T-helper 1 cell treated with Interleukin-12 subunit alpha and Interleukin-12 subunit beta and Interleukin-4 antibody, amounts not matched to agents 30 μg/mL and 1 μg/mL, for 36 hours (primary cell): Measurements from ENCODE around the gene FBXW8.

Experiments
- H3K27ac Mint-ChIP-seq: one replicate; pipeline ENCODE4 v1.8.0; 2021; ENCODE audit warnings: mild to moderate bottlenecking, mixed read lengths
- H3K27me3 Mint-ChIP-seq: one replicate; pipeline ENCODE4 v1.8.0; 2021; ENCODE audit warnings: low read depth, mixed read lengths
- H3K36me3 Mint-ChIP-seq: one replicate; pipeline ENCODE4 v1.8.0; 2021; ENCODE audit warnings: low read depth, mixed read lengths
- H3K4me1 Mint-ChIP-seq: one replicate; pipeline ENCODE4 v1.8.0; 2021; ENCODE audit warnings: low read depth, mixed read lengths
- H3K4me3 Mint-ChIP-seq: one replicate; pipeline ENCODE4 v1.8.0; 2021; ENCODE audit warnings: mild to moderate bottlenecking, moderate library complexity, mixed read lengths
- H3K9me3 Mint-ChIP-seq: one replicate; pipeline ENCODE4 v1.8.0; 2021; ENCODE audit warnings: mixed read lengths

The FBXW8 gene

DNA sequence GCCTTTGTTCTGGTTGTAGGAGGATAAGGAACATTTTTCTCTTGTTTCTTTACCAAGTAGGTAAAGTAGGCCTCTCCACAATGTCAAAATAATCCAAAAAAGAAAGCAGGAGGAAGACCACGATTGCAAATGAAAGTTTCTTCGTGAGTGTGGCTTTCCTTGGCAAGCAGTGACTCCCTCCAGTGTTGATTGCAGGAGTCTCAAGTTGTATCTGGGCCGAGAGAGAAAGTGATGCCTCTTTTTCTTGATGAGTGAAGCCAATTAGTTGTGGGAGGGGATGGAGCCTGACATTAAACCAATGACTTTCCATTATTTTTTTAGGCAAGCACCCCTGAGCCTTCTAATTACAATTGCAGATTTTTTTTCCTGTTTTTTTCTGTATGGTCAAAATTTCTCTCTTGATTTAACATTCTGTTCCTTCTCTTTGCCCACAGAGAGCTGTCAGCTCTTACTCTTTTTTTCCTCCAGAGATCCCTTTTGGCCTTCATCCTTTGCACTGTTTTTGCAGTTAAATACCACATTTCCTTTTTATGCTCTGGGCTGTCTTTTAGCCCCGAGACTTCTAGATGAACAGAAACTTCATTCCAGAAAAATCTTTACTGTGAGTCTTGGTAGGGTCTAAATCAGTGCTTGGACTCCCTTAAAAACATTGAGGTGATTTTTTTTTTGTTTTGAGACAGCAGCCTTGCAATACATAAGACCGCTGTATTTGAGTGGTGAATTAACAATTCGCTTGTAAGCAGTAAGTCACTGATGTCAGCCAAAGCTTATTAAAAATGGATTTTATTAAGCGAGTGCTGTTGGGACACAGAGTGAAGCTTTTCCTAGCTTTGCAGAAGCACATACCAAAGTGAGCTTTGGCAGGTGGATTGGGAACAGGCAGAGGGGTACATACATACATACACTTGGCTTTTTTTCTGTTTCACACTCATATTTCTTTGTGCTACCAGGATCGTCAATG is 15.8 kb downstream of the FBXW8 start:
- H3K9me3 Mint-ChIP-seq = no peaks in the 10 kb centered on the region
- peaks cover 39% of the 10 kb centered on the region for H3K4me1 Mint-ChIP-seq
- H3K27me3 Mint-ChIP-seq = peaks cover 6% of the 10 kb centered on the region
- peaks cover 23% of the 10 kb centered on the region for H3K36me3 Mint-ChIP-seq
- H3K4me3 Mint-ChIP-seq = no peak overlapping the region
- H3K27ac Mint-ChIP-seq = no peak overlapping the region

GRCh38 chr12:116927244-116927940 is 16.6 kb downstream of the FBXW8 start:
- Mint-ChIP-seq H3K27ac (no peak overlapping the region), H3K9me3 (no peaks in the 10 kb centered on the region), H3K36me3 (peaks cover 28% of the 10 kb centered on the region), H3K27me3 (peaks cover 6% of the 10 kb centered on the region), H3K4me1 (peaks cover 32% of the 10 kb centered on the region), H3K4me3 (no peak overlapping the region)

DNA sequence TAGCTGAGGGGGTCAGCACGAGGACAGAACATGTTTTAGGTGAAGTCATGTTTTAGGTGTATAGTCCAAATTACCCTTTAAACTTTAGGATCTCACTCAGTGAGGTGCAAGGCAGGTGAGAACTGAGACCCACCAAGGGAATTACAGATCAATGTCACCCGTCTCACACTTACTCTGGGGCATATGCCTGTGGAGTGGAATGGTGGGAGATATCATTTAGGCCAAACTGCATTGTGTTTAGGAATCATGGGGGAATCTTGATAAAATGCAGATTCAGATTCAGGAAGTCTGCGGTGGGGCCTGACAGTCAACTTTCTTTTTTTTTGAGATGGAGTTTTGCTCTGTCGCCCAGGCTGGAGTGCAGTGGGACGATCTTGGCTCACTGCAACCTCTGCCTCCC is 17.8 kb downstream of the FBXW8 start:
- H3K4me3 Mint-ChIP-seq = no peak overlapping the region
- peaks cover 30% of the 10 kb centered on the region for H3K36me3 Mint-ChIP-seq
- H3K9me3 Mint-ChIP-seq = no peaks in the 10 kb centered on the region
- H3K27me3 Mint-ChIP-seq = peaks cover 6% of the 10 kb centered on the region
- peaks cover 26% of the 10 kb centered on the region for H3K4me1 Mint-ChIP-seq
- no peak overlapping the region for H3K27ac Mint-ChIP-seq

DNA sequence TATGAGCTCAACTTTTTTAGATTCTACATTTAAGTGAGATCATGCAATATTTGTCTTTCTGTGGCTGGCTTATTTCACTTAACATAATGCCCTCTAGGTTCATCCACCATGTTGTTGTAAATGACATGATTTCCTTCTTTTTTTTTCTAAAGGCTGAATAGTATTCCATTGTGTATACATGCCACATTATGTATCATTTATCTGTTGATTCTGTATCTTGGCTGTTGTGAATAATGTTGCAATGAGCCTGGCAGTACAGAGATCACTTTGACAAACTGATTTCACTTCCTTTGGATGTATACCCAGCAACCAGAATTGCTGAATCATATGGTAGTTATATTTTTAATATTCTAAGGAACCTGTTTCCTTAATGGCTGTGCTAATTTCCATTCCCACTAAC is 19.1 kb downstream of the FBXW8 start:
- Mint-ChIP-seq H3K27ac (no peak overlapping the region), H3K9me3 (no peaks in the 10 kb centered on the region), H3K4me1 (peaks cover 17% of the 10 kb centered on the region), H3K4me3 (no peak overlapping the region), H3K36me3 (peaks cover 36% of the 10 kb centered on the region), H3K27me3 (peaks cover 6% of the 10 kb centered on the region)

DNA sequence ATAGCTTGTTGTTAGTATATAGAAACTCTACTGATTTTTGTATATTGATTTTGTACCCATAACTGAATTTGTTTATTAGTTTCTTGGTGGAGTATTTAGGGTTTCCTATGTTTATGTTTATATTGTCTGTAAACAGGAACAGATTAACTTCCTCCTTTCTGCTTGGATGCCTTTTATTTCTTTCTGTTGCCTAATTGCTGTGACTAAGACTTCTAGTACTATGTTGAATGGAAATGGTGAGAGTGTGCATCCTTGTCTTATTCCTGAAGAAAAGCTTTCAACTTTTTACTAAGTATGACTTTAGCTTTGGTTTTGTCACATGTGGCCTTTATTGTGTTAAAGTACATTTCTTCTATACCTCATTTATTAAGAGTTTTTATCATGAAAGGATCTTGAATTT is 20.9 kb downstream of the FBXW8 start:
- peaks cover 2% of the 10 kb centered on the region for H3K4me1 Mint-ChIP-seq
- no peak overlapping the region for H3K27ac Mint-ChIP-seq
- peaks cover 1% of the 10 kb centered on the region for H3K27me3 Mint-ChIP-seq
- H3K36me3 Mint-ChIP-seq = peaks cover 44% of the 10 kb centered on the region
- no peaks in the 10 kb centered on the region for H3K9me3 Mint-ChIP-seq
- no peak overlapping the region for H3K4me3 Mint-ChIP-seq

DNA sequence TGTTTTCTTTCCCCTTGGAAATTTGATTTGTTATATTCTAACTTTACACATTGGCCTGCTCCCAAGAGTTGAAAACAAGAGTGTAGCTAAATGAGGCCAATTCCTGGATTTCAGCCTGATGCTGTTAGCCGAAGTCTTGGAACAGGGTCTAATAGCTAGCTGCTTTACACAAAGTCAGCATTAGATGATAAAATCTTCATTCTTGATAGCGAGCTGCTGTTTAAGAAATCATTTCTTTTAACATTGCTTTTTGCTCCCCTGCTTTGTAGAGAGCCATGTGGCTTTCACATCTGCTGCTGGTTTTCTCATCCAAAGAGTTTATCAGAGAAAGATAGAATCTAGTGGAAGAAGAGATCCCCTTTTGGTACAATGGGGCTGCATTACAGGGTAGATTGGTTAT is 22.3 kb downstream of the FBXW8 start:
- Mint-ChIP-seq H3K9me3 (no peaks in the 10 kb centered on the region), H3K27ac (no peak overlapping the region), H3K27me3 (no peaks in the 10 kb centered on the region), H3K4me1 (no peaks in the 10 kb centered on the region), H3K36me3 (peaks cover 46% of the 10 kb centered on the region), H3K4me3 (no peak overlapping the region)

- Mint-ChIP-seq H3K9me3 (no peaks in the 10 kb centered on the region), H3K27me3 (no peaks in the 10 kb centered on the region), H3K36me3 (peaks cover 40% of the 10 kb centered on the region), H3K4me3 (no peak overlapping the region), H3K27ac (no peak overlapping the region), H3K4me1 (no peaks in the 10 kb centered on the region)
These were observed 22.9 kb downstream of the FBXW8 start for GRCh38 chr12:116933512-116934246.

GRCh38 chr12:116934908-116935705 is 24.4 kb downstream of the FBXW8 start:
- no peak overlapping the region for H3K4me3 Mint-ChIP-seq
- H3K27ac Mint-ChIP-seq = no peak overlapping the region
- no peaks in the 10 kb centered on the region for H3K4me1 Mint-ChIP-seq
- H3K36me3 Mint-ChIP-seq = peaks cover 32% of the 10 kb centered on the region
- no peaks in the 10 kb centered on the region for H3K9me3 Mint-ChIP-seq
- H3K27me3 Mint-ChIP-seq = no peaks in the 10 kb centered on the region

GRCh38 chr12:116937640-116938039 is 26.9 kb downstream of the FBXW8 start:
- Mint-ChIP-seq H3K27me3 (no peaks in the 10 kb centered on the region), H3K27ac (no peak overlapping the region), H3K4me1 (no peaks in the 10 kb centered on the region), H3K36me3 (peaks cover 29% of the 10 kb centered on the region), H3K9me3 (no peaks in the 10 kb centered on the region), H3K4me3 (no peak overlapping the region)

GRCh38 chr12:116939734-116940133 is 29.0 kb downstream of the FBXW8 start:
- H3K27me3 Mint-ChIP-seq = no peaks in the 10 kb centered on the region

DNA sequence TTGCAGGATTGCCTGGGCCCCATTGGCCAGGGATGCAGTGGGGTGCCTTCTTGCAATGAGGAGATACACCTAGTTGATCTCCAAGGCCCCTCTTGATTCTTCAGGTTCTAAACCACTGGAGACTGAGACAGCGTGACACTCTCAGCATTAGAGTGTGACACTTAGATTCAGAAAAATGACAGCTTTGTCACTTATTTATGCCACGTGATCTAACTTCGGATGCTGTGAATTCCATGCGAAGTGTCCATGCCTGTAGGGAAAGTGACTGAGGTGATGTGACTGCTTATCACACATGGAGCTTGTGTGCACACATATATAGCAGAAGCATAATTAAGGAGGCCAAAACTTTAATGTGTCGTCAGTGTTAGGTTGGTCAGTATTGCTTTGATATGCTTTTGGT is 30.4 kb downstream of the FBXW8 start:
- no peak overlapping the region for H3K27ac Mint-ChIP-seq

More at GRCh38 chr12:116939734-116940133, 29.0 kb downstream of the FBXW8 start:
- Mint-ChIP-seq H3K27ac (no peak overlapping the region), H3K4me3 (no peak overlapping the region), H3K36me3 (peaks cover 39% of the 10 kb centered on the region), H3K9me3 (peaks cover 17% of the 10 kb centered on the region), H3K4me1 (no peaks in the 10 kb centered on the region)

DNA sequence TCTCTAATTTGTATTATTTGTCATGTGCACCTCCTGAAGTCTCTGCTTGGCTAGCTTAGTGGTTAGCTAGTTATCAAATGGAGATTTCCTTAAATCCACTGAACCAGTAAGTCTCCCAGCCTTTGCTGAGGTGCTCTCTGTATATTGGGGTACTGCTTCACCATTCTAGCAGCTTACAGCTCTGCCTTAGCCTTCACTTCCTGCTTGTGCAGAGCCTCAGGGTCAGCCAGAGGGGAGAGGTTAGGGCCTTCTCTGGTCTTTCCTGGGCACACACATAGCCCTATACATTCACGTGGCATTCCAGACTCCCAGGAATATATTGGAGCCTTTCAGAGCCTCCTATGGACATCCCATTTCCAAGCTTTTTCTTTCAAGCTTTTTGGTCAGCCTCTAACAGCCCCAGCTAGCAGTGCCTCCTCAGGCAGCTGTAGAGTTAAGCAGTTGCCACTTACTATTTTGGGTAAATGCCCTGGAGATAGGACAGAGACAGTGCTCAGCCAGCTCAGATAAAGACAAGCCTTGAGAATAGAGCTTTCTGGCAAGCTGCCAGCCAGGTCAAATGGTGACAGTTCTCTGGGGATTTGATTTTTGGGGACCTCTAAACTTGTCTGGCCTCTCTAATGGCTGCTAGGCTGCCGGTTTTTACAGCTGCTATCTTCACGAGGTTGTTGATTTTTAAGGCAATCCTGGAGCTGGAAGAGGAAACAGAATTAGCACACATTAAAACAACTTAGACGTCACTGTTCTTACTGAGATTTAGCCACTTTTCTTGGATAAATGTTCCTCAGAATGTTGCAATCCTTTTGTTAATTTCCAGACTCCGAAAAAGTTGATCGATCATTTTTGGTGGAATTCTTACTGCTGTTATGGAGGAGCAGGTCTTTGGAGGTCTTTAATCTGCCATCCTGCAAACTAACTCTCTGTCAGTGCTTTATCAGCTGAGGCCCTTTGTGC is 32.9 kb downstream of the FBXW8 start:
- Mint-ChIP-seq H3K36me3 (peaks cover 34% of the 10 kb centered on the region), H3K4me1 (no peaks in the 10 kb centered on the region), H3K27me3 (no peaks in the 10 kb centered on the region), H3K27ac (no peak overlapping the region), H3K4me3 (no peak overlapping the region), H3K9me3 (peaks cover 17% of the 10 kb centered on the region)

More for the DNA sequence above, 30.4 kb downstream of the FBXW8 start:
- Mint-ChIP-seq H3K9me3 (peaks cover 17% of the 10 kb centered on the region), H3K36me3 (peaks cover 37% of the 10 kb centered on the region), H3K27me3 (no peaks in the 10 kb centered on the region), H3K4me3 (no peak overlapping the region), H3K4me1 (no peaks in the 10 kb centered on the region)

- Mint-ChIP-seq H3K4me1 (no peaks in the 10 kb centered on the region), H3K9me3 (peaks cover 17% of the 10 kb centered on the region), H3K4me3 (no peak overlapping the region), H3K36me3 (peaks cover 36% of the 10 kb centered on the region), H3K27ac (no peak overlapping the region), H3K27me3 (no peaks in the 10 kb centered on the region)
These were observed 35.3 kb downstream of the FBXW8 start for GRCh38 chr12:116945886-116946550.
